Bronchial epithelial cell (primary cell): ENCODE data around the gene ITGAV. TPM values are rescaled to one million over a fixed set of nuclear protein-coding genes. Genes with fewer than 3 reads are reported as not detected.

Source experiments
- DNase-seq: peaks from one replicate; pipeline ENCODE4 v3.0.0-alpha.2; 2010; ENCODE audit warnings: low read depth
- FAIRE-seq: peaks from 2 replicates; lab custom pipeline; 2011; peaks lifted over from hg19 to GRCh38; lab: Jason Lieb, UNC
- H3K27me3 ChIP-seq: 2 replicates; pipeline ENCODE4 v1.5.1; 2011; ENCODE audit warnings: low read length; ENCODE audit not compliant: control insufficient read depth, insufficient read depth
- H3K36me3 ChIP-seq: 2 replicates; pipeline ENCODE4 v1.5.1; 2011; ENCODE audit warnings: low read length; ENCODE audit not compliant: control insufficient read depth, insufficient read depth
- H3K4me3 ChIP-seq: 2 replicates; pipeline ENCODE4 v1.5.1; 2011; ENCODE audit warnings: mild to moderate bottlenecking, low read depth, low read length, control low read depth
- total RNA-seq: library from RNA; depleted of rRNA; stranded (reverse); fragments of >200 nt; gene quantifications from 2 replicates; pipeline ENCODE4 v1.2.1, GENCODE V29; 2014
- TF ChIP-seq, protein P1 (sequence below): IDR thresholded peaks from 2 replicates; pipeline ENCODE4 v1.5.1; 2011; ENCODE audit warnings: mild to moderate bottlenecking, moderate library complexity, low read length, control low read depth, inconsistent platforms; ENCODE audit not compliant: insufficient read depth, severe bottlenecking

ITGAV gene
- total RNA-seq, 1 donor from 2014 or later = 76.9 TPM

DNA sequence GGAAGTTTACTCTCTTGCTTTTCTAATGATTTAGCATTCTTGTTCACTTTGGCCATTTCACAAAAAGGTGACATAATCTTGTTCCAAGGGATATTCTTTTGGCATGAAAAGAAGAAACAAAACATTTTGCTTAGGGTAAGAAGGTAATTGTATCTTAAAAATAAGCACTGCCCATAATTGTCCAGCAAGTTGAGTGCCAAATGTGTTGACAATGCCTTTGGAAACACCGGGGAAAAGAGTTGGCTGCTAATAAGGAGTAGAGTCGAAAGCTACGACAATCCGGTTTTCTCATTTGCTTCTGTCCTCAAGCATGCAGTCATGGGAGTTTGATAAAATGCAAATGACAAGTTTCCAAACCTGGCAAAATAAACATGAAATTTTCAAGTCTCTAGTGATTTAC lies 27.3 kb downstream of the ITGAV start:
- H3K4me3 ChIP-seq = no peak overlapping the region
- no peaks in the 10 kb centered on the region for H3K27me3 ChIP-seq
- FAIRE-seq (no peak), DNase-seq (no peak)
- TF ChIP-seq, protein P1, sequence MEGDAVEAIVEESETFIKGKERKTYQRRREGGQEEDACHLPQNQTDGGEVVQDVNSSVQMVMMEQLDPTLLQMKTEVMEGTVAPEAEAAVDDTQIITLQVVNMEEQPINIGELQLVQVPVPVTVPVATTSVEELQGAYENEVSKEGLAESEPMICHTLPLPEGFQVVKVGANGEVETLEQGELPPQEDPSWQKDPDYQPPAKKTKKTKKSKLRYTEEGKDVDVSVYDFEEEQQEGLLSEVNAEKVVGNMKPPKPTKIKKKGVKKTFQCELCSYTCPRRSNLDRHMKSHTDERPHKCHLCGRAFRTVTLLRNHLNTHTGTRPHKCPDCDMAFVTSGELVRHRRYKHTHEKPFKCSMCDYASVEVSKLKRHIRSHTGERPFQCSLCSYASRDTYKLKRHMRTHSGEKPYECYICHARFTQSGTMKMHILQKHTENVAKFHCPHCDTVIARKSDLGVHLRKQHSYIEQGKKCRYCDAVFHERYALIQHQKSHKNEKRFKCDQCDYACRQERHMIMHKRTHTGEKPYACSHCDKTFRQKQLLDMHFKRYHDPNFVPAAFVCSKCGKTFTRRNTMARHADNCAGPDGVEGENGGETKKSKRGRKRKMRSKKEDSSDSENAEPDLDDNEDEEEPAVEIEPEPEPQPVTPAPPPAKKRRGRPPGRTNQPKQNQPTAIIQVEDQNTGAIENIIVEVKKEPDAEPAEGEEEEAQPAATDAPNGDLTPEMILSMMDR = no peak
- no peaks in the 10 kb centered on the region for H3K36me3 ChIP-seq

DNA sequence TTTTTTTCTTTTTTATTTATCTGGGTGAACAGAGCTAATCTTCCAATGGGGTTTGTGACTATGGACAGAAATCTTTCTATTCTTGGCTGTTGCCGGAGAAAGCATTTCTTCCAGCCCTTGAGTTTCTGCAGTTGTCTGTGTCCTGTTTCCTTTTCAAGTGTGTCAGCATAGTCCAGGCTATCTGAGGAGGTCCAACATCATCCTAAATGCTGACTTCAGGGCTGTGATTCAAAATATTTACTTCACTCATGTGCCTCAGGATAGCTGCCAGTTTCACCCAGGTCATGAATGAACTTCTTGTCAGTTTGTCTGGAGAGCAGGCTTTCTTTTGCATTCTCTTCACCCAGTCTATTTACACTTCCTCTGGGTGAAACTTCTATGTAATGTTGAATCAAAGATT lies 27.9 kb downstream of the ITGAV start:
- H3K4me3 ChIP-seq = no peak overlapping the region
- H3K36me3 ChIP-seq = peaks cover 2% of the 10 kb centered on the region
- no peak for DNase-seq
- TF ChIP-seq, protein P1 = no peak
- no peak for FAIRE-seq
- H3K27me3 ChIP-seq = no peaks in the 10 kb centered on the region

DNA sequence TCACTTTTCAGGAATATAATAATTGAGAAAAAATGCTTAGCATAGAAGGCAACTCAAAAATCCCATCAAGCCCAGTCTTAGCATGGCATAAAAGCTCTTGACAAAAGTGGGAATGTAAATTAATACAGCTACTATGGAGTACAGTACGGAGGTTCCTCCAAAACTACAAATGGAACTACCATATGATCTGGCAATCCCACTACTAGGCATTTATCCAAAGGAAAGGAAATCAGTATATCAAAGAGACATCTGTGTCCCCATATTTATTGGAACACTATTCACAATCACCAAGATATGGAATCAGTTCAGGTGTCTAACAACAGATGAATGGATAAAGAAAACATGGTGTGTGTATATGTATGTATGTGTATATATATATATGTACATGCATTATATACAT lies 28.8 kb downstream of the ITGAV start:
- peaks cover 2% of the 10 kb centered on the region for H3K36me3 ChIP-seq
- TF ChIP-seq, protein P1 = no peak
- H3K27me3 ChIP-seq = no peaks in the 10 kb centered on the region
- DNase-seq = no peak
- FAIRE-seq = no peak
- no peak overlapping the region for H3K4me3 ChIP-seq

DNA sequence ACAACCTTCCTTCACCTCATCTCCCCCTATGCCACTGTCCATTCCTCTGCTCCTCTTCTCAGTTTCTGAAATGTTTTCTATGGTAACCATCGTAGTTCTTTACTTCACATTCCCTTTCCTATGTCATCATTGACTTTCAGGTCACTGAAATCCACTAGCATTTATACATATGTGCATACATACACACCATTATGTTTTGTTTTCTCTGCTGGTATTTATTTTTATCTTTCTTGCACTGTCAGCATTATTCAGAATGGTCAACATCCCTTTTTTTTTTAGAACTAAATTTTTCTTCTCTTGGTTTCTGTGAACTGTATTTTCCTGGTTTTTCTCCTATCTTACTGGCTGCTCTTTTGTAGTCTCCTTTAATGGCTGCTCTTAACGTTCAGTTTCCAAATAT lies 33.2 kb downstream of the ITGAV start:
- no peak for DNase-seq
- no peak for FAIRE-seq
- no peaks in the 10 kb centered on the region for H3K27me3 ChIP-seq
- TF ChIP-seq, protein P1 = no peak
- peaks cover 4% of the 10 kb centered on the region for H3K36me3 ChIP-seq
- H3K4me3 ChIP-seq = no peak overlapping the region

DNA sequence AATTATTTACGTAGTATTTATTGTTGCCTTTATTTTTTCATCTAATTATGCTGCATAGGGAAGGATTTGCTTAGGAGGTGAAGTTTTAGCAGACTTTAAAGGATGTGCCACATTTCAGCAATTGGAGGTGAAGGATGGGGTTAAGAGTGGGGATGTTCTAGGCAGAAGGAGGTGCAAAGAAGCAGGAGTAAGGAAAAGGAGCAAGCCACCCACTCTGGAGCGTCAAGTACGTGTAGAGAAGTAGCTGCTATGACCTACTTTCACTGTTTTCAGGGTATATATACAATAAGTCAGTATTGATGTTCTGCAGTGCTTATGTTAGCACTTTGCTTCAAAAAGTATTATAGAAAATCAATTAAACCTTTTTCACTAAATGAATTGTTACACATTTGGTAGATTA lies 34.4 kb downstream of the ITGAV start:
- H3K36me3 ChIP-seq = peaks cover 4% of the 10 kb centered on the region
- DNase-seq (no peak), FAIRE-seq (no peak)
- TF ChIP-seq, protein P1 = no peak
- no peak overlapping the region for H3K4me3 ChIP-seq
- H3K27me3 ChIP-seq = no peaks in the 10 kb centered on the region

DNA sequence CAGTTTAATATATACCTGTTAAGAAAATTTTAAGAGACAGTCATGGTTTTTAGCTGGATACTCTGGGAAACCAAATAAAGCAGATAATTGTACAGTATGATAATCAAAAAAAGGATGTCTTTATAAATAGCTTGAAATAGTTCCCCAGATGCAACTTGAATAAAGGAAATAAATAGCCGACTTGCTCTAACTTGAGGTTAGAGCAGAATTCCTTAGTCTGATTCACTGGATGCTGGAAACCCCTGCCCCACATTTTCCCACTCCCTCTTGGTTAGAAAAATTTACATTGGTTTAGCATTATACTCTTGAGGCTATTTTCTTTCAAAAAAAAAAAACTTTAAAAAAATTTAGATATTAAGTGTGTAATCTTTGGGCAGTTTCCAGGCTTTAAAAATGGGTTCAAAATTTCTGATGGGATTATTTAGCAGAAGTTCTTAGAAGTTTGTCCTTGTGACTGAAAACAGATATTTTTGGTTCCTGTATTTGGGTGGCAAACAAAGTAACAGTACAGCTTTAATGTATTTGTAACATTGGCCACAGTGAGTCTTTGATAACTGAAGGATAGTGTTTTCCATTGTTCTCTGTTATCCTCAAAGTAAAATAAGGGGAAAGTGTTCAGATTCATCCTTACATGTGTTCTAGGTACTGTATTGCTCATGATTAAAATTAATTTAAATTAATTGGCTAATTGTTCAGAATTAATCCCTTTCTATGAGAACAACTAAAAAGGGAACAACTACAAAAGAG lies 39.6 kb downstream of the ITGAV start:
- Histone ChIP-seq H3K27me3 (no peaks in the 10 kb centered on the region), H3K4me3 (no peak overlapping the region), H3K36me3 (no peaks in the 10 kb centered on the region)
- TF ChIP-seq, protein P1 = no peak
- DNase-seq (no peak), FAIRE-seq (no peak)
